CD4-positive, alpha-beta T cell treated with Interferon alpha-2 for 1 hour (primary cell): ENCODE measurements around the gene NCSTN.

Source experiments
- DNase-seq, 2 donors: peaks; one replicate each; pipeline ENCODE4 v3.0.0-alpha.2; 2020 to 2022

Gene NCSTN

DNA sequence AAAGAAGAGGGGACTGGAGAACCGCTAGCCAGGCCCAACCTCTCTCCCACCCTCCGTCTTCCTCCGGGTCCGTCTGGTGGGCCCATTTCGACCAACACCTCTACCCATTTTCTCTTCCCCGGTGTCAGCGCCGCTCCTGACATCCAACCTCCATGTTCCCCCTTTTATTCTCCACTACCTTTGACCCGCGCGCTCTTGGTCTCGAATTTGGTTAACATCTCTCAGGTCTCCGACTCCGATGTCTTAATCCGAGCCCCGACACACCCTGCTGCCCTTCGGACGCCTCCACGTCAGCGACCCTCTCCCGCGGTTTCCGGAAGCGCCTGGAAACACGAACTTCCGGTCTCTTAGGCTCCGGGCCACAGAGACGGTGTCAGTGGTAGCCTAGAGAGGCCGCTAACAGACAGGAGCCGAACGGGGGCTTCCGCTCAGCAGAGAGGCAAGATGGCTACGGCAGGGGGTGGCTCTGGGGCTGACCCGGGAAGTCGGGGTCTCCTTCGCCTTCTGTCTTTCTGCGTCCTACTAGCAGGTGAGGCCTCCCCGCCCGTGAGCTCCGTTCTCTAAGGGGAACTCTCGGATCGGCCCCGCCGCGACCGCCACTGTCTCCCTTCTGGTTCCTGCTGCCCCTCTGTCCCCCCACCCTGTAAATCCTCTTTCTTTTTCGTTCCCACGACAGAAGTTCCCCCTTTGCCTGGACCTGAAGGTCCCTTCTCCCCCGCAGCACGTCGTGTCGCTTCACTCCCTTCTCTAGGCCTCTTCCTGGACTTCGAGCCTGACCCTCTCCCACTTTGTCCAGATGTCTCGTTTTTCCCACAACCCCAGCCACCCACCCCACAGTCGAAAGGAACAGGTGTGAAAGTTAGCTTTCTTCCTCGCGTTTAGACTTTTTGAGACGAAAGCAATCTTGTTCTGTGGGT is at the start of gene NCSTN, which contains the start of gene COPA:
TSS of gene NCSTN (plus strand) at position 431 of the 917 bp plus-strand sequence. CDS start at position 445, 14 bp downstream.
TSS of gene COPA (minus strand) at position 298 of the 917 bp plus-strand sequence. CDS start at position 218, 80 bp downstream.
- peak; percentile 94 to 95 for DNase-seq

DNA sequence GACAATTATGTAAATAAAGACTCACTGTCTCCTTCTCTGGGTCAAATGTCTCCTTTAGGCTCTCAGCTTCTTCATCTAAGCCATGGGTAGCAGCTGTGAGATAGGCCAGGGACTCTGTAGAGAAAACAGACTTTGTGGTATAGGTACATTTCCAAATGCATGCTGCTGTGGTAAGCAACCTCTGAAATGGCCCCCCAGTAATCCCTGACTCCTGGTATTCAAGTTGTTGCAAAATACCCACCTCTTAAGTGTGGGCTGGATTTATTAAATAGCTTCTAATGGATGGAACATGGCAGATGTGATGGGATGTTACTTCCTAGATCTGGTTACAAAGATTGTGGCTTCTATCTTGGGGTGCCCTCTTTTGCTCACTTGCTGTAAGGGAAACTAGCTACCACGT is 47.1 kb upstream of the NCSTN start:
- no peak for DNase-seq

DNA sequence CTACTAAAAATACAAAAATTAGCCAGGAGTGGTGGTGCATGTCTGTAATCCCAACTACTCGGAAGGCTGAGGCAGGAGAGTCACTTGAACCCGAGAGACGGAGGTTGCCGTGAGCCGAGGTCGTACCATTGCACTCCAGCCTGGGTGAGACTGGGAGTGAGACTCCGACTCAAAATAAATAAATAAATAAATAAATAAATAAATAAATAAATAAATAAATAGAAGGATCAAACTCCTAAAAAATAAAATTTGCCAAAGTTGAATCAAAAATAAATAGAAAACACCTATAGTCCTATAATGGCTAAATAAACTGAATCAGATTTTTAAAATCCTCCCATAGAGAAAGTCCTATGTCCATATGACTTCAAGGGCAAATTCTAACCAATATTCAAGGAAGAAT is 43.0 kb upstream of the NCSTN start:
- no peak for DNase-seq

- peak in 1 of 2 donors; percentile 3 for DNase-seq
Measured at GRCh38 chr1:160307118-160307791, 35.9 kb upstream of the NCSTN start.

DNA sequence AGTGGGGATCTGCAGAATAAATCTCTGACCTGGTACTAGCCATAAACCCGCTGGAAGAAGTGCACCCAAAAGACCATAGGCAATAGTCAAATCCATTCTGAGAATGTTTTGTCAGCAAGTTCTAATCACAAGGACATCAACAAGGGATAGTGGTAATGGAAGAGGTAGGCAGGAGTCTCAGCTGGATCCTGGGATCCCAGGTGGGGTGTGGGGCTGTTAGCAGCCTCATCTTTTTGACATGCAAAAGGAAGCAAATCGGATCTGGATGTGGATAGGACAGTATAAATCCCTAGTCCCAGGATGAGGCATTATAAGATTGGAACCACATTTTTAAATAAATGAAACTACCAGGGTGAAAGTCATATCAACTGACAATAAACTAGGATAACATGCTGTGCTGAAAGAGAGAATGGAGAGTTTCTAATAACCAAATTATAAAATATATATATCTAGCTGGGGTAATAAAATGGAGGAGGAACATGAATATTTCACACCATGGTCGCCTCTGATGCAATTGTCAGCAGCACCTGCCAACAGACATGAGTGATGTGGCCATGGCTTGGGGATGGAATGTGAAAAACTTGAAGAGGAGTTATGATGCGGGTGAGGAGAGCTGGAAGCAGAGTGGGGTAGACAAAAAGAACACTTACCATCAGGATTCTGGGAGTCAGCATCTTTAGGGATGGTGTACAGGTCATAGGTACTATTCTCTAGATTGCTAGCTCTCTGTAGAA is 34.6 kb upstream of the NCSTN start:
- DNase-seq, result no peak

DNA sequence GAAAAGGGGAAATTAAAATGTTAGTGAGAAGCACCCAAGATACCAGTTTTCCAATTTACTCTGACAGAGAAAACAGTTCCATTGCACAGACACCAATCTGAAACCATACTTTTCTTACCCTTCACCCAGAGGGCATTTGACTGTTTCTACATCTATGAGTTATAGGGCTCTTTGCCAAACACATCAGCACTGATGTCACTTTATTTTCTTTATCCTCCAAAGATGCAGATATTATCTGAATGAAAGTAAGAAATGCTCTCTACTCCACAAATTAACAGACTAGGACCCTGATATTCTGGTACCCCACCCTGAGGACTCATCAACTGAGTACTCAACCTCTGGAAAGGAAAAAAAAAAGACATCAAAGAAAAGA is 34.0 kb upstream of the NCSTN start:
- DNase-seq, result no peak

- DNase-seq, result no peak
Measured at GRCh38 chr1:160309571-160309970, 33.6 kb upstream of the NCSTN start.

GRCh38 chr1:160315359-160315758 is 27.8 kb upstream of the NCSTN start:
- no peak for DNase-seq

DNA sequence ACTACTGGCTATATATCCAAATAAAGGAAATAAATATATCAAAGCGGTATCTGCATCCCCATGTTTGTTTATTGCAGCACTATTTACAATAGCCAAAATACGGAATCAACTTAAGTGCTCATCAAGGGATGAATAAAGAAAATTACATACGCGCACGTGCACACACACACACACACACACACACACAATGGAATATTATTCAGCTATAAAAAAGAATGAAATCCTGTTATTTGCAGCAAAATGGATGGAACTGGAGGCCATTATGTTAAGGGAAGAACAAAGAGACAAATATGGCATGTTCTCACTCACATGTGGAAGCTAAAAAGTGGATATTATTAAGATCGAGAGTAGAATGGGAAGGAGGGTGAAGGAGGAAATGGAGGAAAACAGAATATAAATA is 20.4 kb upstream of the NCSTN start:
- no peak for DNase-seq

GRCh38 chr1:160325252-160325651 is 17.9 kb upstream of the NCSTN start:
- no peak for DNase-seq

DNA sequence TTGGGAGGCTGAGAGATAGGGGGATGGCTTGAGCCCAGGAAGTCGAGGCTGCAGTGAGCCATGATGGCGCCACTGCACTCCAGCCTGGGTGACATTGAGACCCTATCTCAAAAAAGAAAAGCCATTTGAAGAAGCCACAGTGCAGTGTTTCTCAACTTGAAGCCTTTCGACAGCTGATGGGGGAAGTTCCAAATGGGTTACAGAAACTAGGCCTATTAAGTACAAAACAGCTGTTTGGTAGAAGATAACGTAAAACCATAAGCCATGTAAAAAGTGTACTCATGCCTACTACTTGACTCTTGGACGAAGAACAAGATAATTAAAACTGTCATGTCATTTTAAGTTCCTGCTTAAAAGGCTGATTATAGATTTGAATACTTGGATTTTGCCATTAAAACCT is 16.8 kb upstream of the NCSTN start:
- DNase-seq, result no peak

- no peak for DNase-seq
Measured at GRCh38 chr1:160328184-160328583, 15.0 kb upstream of the NCSTN start.

- no peak for DNase-seq
Measured at GRCh38 chr1:160330119-160330518, 13.1 kb upstream of the NCSTN start.

DNA sequence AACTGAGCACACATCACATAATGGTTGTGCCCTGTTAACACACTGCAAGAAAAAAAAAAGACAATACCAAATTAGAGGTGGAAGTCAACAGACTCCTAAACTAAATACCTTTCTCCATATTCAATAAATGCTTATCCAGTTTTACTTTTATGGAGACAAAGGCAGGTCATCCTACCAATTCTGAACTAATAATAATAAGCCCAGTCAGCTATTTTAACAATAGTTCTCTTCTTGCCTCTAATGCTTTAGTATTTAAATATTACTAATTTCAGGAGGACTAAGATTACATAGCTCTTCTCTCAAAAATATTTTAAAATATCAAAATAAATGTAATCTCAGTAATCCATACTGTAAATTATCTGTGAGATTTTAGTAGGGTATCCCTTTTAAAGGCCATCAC is 10.7 kb upstream of the NCSTN start:
- no peak for DNase-seq

DNA sequence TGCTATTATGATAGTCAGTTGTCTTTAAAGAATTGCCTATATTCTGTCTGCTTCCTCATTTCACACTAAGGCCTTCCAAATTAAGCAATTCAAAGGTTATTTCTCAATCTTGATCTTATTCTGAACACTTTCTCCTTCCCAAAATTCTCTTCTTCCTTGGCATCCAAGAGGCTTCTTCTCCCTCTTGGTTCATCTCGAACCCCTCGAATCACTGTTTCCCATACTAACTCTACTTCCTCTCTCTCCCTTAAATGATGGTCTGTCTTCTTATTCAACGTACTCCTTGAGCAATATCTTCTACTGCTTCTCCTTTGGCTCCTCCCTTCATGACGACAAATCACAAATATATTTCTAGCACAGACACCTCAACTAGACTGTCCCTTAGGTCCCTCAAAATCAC is 4.6 kb upstream of the NCSTN start:
- no peak for DNase-seq

GRCh38 chr1:160340146-160340545 is 3.0 kb upstream of the NCSTN start:
- no peak for DNase-seq

GRCh38 chr1:160340866-160341265 is 2.3 kb upstream of the NCSTN start:
- no peak for DNase-seq

GRCh38 chr1:160342526-160342925 is 657 bp upstream of the NCSTN start:
- peak in 1 of 2 donors; percentile 27 for DNase-seq

GRCh38 chr1:160344241-160344640 is 1.1 kb downstream of the NCSTN start:
- DNase-seq, result no peak

DNA sequence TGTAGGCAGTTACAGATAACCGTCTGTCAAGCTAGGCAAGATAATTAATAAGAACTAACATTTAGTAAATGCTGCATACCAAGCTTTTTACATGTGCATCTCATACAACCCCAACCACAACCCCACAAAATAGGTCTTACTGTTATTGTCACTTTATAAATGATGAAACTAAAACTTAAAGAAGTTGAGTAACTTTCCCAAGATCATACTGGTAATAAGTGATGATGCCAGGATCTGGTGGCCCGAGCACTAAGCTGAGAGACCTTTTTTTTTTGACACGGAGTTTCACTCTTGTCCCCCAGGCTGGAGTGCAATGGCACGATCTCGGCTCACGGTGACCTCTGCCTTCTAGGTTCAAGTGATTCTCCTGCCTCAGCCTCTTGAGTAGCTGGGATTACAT is 1.8 kb downstream of the NCSTN start:
- DNase-seq, result no peak

DNA sequence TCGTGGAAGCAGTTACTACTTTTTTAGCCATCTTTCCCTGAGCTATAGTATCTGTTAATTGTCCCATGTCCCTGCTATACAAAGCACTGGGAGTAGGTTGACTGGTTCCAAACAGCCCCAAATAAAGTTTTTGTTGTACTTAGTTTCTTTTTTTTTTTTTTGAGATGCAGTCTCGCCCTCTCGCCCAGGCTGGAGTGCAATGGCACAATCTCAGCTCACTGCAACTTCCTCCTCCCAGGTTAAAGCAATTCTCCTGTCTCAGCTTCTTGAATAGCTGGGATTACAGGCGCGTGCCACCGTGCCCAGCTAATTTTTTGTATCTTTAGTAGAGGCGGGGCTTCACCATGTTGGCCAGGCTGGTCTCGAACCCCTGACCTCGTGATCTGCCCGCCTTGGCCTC is 3.3 kb downstream of the NCSTN start:
- peak in 1 of 2 donors; percentile 32 for DNase-seq

GRCh38 chr1:160346958-160347357 is 3.8 kb downstream of the NCSTN start:
- DNase-seq, result peak; percentile 14 to 72

DNA sequence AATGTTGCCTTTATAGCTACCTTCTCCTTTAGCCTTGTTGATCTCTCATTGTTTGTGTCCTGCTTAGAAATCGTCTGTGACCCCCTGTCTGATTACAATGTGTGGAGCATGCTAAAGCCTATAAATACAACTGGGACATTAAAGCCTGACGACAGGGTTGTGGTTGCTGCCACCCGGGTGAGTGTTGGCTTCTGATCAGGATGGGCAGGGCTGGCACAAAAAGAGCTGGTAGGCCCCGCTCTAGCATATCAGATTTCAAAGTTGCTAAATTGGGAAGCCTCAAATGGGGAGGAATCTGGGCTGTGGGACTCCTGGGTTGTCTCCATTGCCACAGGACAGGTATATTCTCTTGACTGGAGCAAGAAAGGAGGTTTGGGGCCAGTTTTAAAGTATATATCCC is 8.4 kb downstream of the NCSTN start:
- DNase-seq, result no peak
